HG03045 (cell line): ENCODE data around the gene PEX14.

Experiments used
- ATAC-seq: cut with Tn5 transposase; IDR thresholded peaks from one replicate; pipeline ENCODE4 v1.9.1; 2021; ENCODE audit warnings: mild to moderate bottlenecking, moderate library complexity; ENCODE audit not compliant: unreplicated experiment

The PEX14 gene

GRCh38 chr1:10659218-10659617, 184.5 kb downstream of the PEX14 start:
- ATAC-seq, result no peak

GRCh38 chr1:10659646-10660540, 185.1 kb downstream of the PEX14 start:
- ATAC-seq, result no peak

GRCh38 chr1:10661453-10661852, 186.7 kb downstream of the PEX14 start:
- no peak for ATAC-seq

- no peak for ATAC-seq
Measured at GRCh38 chr1:10662090-10662688, 187.4 kb downstream of the PEX14 start.

GRCh38 chr1:10662824-10663677, 188.3 kb downstream of the PEX14 start:
- no peak for ATAC-seq

- no peak for ATAC-seq
Measured at GRCh38 chr1:10663678-10664035, 188.9 kb downstream of the PEX14 start.

- ATAC-seq, result no peak
Measured at GRCh38 chr1:10664251-10664650, 189.5 kb downstream of the PEX14 start.

GRCh38 chr1:10665226-10665625, 190.5 kb downstream of the PEX14 start:
- ATAC-seq, result no peak

- no peak for ATAC-seq
Measured at GRCh38 chr1:10665930-10666850, 191.4 kb downstream of the PEX14 start.

GRCh38 chr1:10667861-10668761, 193.4 kb downstream of the PEX14 start:
- ATAC-seq, result no peak

GRCh38 chr1:10669570-10669969, 194.8 kb downstream of the PEX14 start:
- no peak for ATAC-seq

GRCh38 chr1:10670190-10670589, 195.4 kb downstream of the PEX14 start:
- ATAC-seq, result no peak

- ATAC-seq, result no peak
Measured at GRCh38 chr1:10671090-10671489, 196.3 kb downstream of the PEX14 start.

- ATAC-seq, result no peak
Measured at GRCh38 chr1:10671622-10672342, 197.0 kb downstream of the PEX14 start.

GRCh38 chr1:10672343-10673050, 197.7 kb downstream of the PEX14 start:
- no peak for ATAC-seq

GRCh38 chr1:10673109-10673711, 198.5 kb downstream of the PEX14 start:
- no peak for ATAC-seq

GRCh38 chr1:10674222-10674621, 199.5 kb downstream of the PEX14 start:
- no peak for ATAC-seq
